Activated CD4-positive, alpha-beta T cell treated with anti-CD3 and anti-CD28 coated beads, Interleukin-2, amount 50 U/mL, for 1 hour (primary cell): ENCODE measurements around the gene ENTHD1.
"Not testable (repeated sequence)": the region's sequence is repeated elsewhere in the genome, so short reads cannot be mapped to it uniquely, and the experiment has no call there.

Experiments used
- DNase-seq: peaks from one replicate; pipeline ENCODE4 v3.0.0-alpha.2; 2020

ENTHD1 gene

DNA sequence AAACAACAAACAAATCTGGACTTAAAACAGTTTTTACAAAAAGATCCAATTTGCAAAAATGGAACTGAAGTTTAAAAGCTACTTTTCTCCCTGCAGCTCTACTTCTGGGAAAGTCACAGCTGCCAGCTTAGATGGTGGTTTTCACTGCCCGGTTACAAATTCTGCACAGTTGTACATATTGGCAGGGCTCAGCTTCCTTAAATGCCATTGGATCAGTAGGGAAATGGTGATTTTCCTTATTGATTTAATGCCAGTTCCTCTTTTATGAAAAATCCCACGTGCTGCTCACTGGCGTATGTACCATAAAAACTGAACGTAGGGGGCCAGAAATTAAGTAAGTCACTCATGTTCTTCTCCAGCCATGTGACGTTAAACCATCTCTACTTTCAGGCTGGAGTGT, 30.1 kb upstream of the ENTHD1 start:
- DNase-seq: no peak

DNA sequence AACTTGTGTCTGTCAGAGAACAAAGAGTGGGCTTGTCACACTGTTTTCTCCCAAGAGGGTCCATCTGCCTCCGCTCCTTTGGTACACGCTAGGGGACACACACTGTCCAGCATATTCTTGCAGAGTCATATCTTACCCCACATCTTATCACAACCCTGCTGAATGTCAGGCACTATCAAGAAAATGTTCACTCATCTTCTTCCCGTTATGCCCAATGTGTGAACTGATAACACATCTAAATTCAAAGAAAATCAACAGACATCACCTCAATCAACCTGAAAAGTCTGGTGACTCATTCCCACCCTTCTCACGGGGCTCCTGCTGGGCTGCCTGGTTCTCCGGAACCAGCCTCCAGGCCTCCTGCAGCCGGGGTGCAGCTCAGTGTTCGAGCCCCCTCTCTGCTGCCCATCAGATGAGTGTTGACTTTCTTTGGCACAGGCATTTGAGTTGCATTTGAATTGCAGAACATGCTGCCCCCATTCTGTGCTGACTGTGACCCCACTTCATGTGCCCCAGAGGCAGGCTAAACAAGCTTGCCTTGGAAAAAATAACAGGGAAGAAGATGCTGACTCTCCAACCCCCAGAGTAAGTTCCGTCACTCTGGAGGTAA, 26.7 kb upstream of the ENTHD1 start:
- peak; percentile 51 for DNase-seq

DNA sequence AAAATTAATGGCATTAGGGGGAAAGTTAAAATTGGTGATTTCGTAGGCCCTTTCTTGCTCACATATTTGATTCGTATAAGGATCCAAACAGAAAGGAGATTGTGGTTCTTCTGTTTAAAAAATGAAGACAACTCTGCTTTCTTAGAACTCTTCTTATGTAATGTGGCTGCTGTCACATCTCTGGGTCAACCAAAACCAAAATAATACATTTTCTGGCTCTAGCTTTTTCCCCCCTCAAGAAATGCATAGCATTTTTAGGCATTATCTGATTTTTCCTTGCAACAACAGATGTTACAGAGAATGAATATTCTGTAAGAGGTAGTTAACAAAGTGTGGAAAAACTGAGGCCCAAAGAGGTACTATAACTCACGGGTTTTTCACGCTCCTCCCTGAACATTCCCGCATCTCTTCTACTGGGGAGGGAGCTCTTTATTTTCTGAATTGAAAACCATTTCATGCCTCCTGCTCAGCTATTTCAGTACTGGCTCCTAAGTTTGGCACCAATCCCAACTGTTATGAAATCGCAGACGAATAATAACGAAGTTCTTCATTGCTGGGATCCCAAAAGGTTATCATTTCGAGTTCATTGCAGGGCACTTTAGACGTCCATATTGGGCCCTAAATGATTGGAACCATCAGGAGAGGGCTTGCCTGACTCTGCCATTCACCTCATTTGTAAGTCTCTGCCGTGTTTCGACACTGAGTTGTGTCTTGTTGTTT, 24.4 kb upstream of the ENTHD1 start:
- no peak for DNase-seq

GRCh38 chr22:39917197-39917643, 23.7 kb upstream of the ENTHD1 start:
- DNase-seq: no peak

GRCh38 chr22:39916496-39916895, 22.9 kb upstream of the ENTHD1 start:
- no peak for DNase-seq

- DNase-seq: no peak
These were observed 21.8 kb upstream of the ENTHD1 start for GRCh38 chr22:39915295-39915726.

DNA sequence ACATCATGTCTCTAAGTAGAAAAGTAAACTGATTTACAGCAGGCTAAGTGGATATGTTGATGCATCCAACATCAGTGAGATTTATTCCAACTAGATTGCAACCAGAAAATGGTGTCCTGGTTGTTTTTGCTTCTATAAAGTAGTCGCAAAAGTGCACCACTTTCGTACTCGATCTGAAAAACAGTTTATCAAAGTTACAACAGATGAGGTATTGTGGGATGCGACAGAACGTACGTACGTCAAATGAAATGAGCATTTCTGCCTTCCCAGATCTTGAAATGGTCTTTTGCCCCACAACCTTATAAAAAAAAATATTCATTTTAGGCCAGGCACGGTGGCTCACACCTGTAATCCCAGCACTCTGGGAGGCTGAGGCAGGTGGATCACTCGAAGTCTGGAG, 21.0 kb upstream of the ENTHD1 start:
- DNase-seq: no peak

GRCh38 chr22:39913886-39914285, 20.3 kb upstream of the ENTHD1 start:
- no peak for DNase-seq

DNA sequence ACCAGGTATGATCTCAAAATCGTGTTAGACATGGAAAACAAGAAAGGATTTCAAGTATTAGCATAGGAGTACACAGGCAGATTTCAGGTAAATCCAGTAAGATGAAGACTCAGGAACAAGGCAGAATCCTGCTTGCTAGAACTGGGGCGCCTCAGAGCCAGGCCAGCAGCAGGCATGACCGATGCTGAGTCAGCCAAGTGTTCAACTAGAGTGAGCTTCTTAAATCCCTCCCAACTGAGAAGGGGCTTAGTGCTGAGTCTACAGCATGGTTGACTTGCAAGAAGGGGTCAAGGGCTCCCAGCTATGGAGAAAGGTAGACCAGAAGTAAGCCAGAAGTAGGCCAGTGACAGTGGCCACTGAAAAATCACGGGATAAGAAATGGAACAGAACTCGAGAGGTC, 19.8 kb upstream of the ENTHD1 start:
- DNase-seq: no peak

DNA sequence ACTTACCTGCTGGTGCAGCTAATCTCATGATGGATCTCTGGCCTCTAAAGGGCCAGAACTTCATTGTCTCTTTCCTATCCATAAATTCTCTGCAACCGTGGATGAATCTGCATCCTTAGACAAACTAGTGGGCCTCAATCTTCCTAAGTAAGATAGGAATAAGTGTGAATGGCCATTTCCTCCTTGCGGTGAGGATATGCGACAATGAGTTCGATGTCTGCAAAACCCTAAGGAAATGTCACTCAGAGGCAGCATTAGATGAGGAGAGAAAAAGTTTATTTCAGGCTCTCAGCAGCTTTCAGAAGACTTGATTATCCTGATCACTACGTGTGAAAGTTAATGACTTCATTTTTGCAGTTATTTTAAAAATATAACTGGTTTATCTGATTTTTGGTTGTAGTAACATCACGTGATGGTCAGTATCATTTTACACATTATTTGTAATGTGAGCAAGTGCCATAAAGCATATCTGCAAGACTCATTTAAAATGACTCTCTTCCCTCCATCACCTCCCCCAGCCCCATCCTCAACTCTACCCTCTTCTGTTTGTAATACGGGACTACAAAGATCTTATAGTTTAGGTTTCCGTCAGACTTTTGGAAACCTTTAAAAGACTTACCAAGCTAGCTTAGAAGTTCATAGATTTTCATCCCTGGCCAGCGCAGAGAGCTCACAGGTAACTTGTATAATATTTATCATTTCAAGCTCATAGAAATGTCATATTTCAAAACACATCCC, 17.5 kb upstream of the ENTHD1 start:
- DNase-seq: no peak

GRCh38 chr22:39908737-39909136, 15.2 kb upstream of the ENTHD1 start:
- DNase-seq: no peak

- no peak for DNase-seq
These were observed 14.6 kb upstream of the ENTHD1 start for GRCh38 chr22:39908136-39908535.

GRCh38 chr22:39907605-39908097, 14.1 kb upstream of the ENTHD1 start:
- no peak for DNase-seq

- no peak for DNase-seq
These were observed 13.5 kb upstream of the ENTHD1 start for GRCh38 chr22:39907047-39907446.

DNA sequence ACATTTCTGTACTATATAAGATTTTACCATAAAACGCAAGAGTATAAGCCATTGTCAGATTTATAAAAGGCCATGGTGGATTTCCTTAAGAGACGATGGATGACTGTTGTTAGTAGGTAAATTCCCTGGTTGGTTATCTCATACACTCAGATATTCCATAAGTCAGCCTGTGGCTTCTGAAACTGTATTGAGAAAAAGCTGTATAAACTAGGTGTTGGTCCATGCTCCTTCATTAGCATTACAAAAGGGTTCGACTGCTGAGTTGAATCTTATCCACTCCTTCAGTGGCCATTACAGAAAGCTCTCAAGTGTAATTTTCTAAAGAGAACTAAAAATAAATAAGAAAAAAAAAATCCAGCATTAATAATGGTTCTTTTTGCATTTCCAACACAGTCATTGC, 12.6 kb upstream of the ENTHD1 start:
- no peak for DNase-seq

DNA sequence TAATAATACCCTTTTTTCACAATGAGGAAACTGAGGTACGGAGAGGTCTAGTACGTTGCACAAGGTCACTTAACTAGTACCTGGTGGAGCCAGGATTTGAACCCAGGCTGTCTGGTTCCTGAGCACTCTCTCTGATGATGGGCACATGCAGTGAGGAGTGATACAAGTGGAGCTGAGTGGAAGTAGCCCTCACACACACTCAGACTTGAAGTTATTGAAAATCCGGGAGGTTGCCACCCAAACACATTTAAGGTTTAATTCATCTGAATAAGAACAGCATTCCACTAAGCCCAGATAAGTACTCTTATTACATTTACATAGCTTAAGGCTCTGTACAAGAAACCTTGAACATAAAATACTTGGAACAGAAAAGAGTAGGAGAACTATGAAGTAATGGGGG, 12.1 kb upstream of the ENTHD1 start:
- no peak for DNase-seq

DNA sequence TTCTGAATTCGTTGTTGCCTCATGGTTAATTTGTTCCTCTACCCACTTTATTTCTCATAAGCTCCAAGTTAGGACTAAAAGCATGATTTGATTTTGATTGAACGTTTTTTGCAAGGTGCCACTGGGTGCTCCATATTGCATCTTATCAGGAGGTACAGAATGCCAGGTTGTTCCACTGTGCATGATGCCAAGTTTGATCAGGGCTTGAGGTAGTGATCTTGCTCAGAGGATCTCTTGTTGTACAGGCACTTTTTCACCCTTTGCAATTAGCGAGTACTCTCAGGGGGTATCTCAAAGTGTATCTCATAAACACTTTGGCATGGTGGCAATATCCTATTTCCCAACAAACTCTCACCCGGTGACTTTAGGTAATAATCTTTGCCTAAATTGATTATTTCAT, 11.3 kb upstream of the ENTHD1 start:
- DNase-seq: no peak

DNA sequence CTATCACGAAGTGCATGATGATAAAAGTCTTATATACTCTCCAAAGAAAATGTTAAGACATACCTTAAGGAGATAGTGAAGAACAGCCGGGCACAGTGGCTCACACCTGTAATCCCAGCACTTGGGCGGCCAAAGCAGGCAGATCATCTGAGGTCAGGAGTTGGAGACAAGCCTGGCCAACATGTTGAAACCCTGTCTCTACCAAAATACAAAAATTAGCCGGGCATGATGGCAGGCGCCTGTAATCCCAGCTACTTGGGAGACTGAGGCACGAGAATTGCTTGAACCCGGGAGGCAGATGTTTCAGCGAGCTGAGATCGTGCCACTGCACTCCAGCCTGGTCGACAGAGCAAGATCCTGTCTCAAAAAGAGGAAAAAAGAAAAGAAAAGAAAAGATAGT, 10.5 kb upstream of the ENTHD1 start:
- not testable (repeated sequence) for DNase-seq

DNA sequence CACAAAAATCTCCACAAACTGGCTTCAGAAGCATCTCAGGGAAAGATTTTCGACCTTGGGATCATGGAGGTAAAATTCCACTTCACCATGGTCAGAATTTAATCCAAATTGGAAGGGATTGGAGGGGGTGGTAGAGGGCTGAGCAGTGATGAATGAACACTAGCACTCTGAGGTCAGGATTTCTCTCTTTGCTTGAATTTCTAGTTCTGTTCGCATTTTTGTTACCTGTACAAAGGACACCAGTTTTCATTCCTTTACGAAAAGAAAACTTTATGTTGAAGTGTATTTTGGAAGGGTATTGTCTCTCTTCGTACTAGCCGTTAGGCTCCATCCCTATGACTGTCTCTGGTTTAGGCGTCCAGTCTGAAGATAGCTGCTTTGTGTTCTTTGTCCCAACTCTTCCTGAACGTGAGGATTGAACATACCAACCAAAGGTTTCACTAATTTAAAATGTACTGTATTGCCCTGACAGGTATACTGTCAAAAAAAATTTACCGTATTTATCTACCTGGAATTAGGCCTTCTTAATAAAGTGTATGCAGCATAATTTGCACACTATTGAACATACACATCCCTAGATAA, 8.1 kb upstream of the ENTHD1 start:
- DNase-seq: no peak

GRCh38 chr22:39900306-39901227, 7.0 kb upstream of the ENTHD1 start, which contains the start of gene GRAP2:
Gene GRAP2 (plus strand): TSS chr22:39901084. CDS start chr22:39947107, 46,023 bp downstream.
- DNase-seq: peak; percentile 65

DNA sequence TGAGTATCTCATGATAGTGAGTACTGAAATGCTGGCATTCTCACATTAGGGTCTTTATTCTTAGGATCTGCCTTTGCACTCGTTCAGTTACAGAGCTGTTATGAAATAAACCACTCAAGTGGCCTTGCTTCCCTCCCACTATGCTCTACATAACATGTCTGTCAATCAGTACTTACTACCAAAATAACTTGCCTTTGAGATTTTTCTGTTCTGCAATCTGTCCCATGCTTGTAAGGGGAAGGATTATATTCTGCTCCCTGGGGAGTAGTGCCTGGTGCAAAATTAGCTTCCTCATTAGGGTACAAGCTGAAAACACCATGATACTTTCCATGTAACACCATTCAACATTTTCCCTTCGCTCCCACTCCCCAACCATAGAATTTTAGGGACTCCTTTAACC, 5.4 kb upstream of the ENTHD1 start:
- no peak for DNase-seq

DNA sequence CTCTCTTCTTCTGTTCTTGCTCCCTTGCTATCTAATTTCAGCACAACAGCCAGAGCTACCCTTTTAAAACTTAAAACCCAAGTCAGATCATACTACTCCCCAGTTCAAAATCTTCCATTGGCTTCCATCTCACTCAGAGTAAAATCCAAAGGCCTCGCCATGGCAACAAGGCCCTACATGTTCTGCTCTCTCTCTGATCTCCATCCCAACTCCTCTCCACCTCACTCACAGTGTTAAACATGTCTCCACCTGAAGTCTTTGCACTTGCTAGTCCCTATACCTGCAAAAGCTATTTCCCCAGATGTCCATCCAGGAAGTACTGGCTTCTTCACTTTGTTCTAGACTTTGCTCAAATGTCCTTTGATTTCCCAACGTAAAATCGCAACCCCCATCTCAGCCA, 4.3 kb upstream of the ENTHD1 start:
- DNase-seq: no peak
